ENCODE data around the gene EBLN1. TPM values are rescaled to one million over a fixed set of nuclear protein-coding genes. Genes with fewer than 3 reads are reported as not detected.

Gene EBLN1
- total RNA-seq, 1 donor from 2014 or later: not detected

DNA sequence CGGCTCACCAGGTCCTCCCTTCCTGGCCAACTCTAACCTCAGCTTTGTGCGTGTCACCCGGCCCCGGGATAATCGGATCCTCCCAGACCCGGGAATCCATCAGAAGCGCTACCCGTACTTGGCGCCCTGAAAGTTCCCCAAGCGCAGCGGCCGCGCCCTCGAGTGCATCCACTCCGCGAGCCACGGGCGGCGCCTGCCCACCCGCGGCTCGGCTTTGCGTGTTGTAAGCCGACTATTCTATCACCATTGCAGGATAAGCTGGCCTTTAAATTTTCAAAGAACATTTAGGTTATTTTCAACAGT, 35.7 kb upstream of the EBLN1 start:
- Mint-ChIP-seq H3K36me3 (no peaks in the 10 kb centered on the region), H3K27me3 (peaks cover 77% of the 10 kb centered on the region), H3K9me3 (no peaks in the 10 kb centered on the region), H3K27ac (no peak overlapping the region), H3K4me1 (ENCODE audit: unreplicated experiment) (peaks cover 5% of the 10 kb centered on the region), H3K4me3 (peak overlapping the region; percentile 86)
- TF ChIP-seq, protein P1, sequence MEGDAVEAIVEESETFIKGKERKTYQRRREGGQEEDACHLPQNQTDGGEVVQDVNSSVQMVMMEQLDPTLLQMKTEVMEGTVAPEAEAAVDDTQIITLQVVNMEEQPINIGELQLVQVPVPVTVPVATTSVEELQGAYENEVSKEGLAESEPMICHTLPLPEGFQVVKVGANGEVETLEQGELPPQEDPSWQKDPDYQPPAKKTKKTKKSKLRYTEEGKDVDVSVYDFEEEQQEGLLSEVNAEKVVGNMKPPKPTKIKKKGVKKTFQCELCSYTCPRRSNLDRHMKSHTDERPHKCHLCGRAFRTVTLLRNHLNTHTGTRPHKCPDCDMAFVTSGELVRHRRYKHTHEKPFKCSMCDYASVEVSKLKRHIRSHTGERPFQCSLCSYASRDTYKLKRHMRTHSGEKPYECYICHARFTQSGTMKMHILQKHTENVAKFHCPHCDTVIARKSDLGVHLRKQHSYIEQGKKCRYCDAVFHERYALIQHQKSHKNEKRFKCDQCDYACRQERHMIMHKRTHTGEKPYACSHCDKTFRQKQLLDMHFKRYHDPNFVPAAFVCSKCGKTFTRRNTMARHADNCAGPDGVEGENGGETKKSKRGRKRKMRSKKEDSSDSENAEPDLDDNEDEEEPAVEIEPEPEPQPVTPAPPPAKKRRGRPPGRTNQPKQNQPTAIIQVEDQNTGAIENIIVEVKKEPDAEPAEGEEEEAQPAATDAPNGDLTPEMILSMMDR (conservative IDR thresholded peaks at IDR 0.05): no peak
- DNase-seq (ENCODE audit: extremely low spot score, unreplicated experiment): no peak

DNA sequence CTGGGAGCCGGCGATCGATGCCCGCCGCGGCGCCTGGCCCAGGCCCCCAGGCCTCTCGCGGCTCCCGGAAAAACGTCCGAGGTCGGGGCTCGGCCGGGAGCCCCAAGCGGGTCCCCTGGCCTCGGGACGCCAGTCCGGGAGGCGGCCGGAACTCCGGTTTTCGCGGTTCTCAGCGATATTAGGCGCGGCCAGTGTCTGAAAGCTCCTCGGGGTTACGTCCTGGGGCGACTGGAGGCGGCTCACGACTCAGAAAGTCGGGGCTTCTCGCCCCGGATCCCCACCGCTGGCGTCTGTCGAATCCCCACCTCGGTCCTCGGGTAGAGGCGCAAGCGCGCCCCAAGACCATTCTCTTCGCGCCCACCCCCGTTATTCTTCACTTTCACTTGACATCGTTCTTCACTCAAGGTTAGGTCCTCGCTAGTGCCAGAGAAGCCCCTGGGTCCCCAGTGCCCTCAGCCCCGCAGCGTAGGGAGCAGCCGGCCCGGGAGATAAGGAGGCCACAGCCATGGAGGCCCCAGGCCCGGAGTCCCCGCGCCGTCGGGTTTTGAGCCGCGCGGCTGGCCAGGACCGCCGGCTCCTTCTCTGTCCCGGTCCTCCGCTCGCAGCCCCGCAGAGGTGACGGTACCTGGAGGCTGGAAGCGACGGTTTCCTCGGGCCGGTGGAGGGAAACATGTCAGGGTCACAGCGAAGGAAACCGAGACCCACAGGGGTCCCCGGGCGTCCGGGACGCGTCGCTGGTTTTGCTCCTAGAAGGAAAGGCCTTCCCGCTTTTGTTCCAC, 35.2 kb upstream of the EBLN1 start:
- H3K27me3 Mint-ChIP-seq: peaks cover 73% of the 10 kb centered on the region
- H3K36me3 Mint-ChIP-seq: no peaks in the 10 kb centered on the region

DNA sequence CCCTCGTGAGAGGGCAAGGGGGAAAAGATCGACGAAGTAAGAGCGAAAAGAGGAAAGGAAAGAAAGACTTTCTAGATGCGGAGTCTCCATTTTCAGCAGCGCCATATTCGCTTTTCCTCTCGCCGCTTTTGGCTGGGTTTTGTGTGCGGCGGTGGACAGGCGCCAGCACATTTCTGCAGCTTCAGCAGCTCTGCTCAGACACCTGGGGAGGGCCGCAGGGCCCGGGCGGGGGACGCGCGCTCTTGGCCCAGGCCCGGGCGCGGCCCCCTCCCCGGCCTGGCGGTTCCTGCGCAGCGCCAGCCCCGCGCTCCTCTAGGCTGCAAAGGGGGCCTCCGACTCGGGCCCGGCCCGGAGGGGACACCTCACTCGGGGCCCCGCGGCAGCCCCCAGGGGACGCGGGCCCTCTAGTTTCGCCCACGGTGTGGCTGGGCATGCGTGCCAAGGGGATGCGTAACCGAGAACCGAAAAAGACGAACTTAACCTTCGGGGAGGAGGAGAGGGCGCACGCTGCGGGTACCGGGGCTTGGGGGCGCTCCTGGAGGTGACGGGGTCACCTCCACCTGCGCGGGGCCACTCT, 34.5 kb upstream of the EBLN1 start:
- peak; percentile 70 for DNase-seq (ENCODE audit: extremely low spot score, unreplicated experiment)
- Mint-ChIP-seq H3K36me3 (no peaks in the 10 kb centered on the region), H3K27ac (peak overlapping the region; percentile 88), H3K9me3 (no peaks in the 10 kb centered on the region), H3K4me3 (peak overlapping the region; percentile 95), H3K4me1 (ENCODE audit: unreplicated experiment) (peaks cover 5% of the 10 kb centered on the region), H3K27me3 (peaks cover 70% of the 10 kb centered on the region)
- TF ChIP-seq, protein P1 (conservative IDR thresholded peaks at IDR 0.05): no peak

More for the DNA sequence above, 35.2 kb upstream of the EBLN1 start:
- peak; percentile 69 for DNase-seq (ENCODE audit: extremely low spot score, unreplicated experiment)
- Mint-ChIP-seq H3K9me3 (no peaks in the 10 kb centered on the region), H3K4me3 (peak overlapping the region; percentile 86), H3K27ac (no peak overlapping the region), H3K4me1 (ENCODE audit: unreplicated experiment) (peaks cover 5% of the 10 kb centered on the region)
- TF ChIP-seq, protein P1 (conservative IDR thresholded peaks at IDR 0.05): no peak

DNA sequence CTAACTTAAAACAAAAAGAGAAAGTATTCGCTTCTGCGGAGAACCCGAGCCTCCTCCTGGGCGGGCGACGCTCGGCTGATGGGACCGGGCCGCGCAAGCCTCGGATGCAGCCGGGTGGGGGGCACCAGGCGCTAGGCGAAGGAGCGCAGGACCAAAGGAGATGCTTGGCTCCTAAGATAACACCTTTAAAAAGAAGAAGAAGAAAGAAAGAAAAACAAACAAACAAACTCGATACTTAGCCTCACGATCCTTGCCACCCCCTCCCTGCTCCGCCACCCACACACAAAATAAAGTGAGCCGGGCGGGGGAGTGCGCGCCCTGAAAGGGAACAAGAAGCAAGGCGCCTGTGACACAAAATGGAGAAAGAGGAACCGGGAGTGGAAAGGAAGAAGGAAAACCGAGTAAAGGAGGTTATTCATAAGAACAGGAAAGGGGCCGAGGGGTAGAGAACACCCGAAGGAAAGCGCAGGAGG, 34.0 kb upstream of the EBLN1 start:
- DNase-seq (ENCODE audit: extremely low spot score, unreplicated experiment): no peak
- TF ChIP-seq, protein P1 (conservative IDR thresholded peaks at IDR 0.05): no peak
- Mint-ChIP-seq H3K4me1 (ENCODE audit: unreplicated experiment) (peaks cover 5% of the 10 kb centered on the region), H3K4me3 (peak overlapping the region; percentile 95), H3K27me3 (peaks cover 65% of the 10 kb centered on the region), H3K27ac (peak overlapping the region; percentile 88), H3K36me3 (no peaks in the 10 kb centered on the region), H3K9me3 (no peaks in the 10 kb centered on the region)

DNA sequence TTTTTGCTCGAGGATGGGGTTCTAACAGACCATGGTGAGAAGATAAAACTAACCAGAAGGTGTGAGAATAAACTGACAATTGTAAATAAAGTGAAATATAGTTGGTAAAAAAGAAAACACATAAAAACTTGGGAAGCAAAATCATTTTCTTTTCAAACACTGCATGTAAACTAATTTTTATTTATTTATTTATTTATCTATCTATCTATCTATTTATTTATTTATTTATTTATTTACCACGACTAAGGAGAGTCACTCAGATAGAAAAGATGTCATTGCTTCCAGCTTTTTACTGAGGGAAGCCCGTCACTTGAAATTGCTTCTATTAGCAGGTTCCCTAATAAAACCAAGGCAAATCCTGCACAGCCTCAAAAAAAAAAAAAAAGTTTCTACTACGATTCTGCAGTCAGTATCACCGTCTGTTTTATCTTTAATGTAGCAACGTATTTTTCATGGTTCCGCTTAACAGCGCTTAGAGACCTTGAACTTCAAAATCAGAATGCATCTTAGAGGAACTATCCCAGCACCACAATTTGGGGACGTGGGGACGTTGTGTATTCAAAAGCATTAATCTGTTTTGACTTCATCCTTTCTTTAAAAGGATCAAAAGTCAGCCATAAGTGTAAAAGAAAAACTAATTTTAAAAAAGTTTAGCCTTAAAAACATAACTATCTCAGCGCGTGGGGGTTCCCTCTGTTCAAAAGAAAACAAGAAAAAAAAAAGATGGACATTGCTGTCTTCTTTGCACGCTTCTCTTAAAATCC, 33.3 kb upstream of the EBLN1 start:
- Mint-ChIP-seq H3K36me3 (no peaks in the 10 kb centered on the region), H3K27ac (peak overlapping the region; percentile 88), H3K27me3 (peaks cover 59% of the 10 kb centered on the region), H3K4me1 (ENCODE audit: unreplicated experiment) (peaks cover 5% of the 10 kb centered on the region), H3K4me3 (peak overlapping the region; percentile 95), H3K9me3 (no peaks in the 10 kb centered on the region)
- DNase-seq (ENCODE audit: extremely low spot score, unreplicated experiment): no peak
- TF ChIP-seq, protein P1 (conservative IDR thresholded peaks at IDR 0.05): no peak

Measured in type B pancreatic cell (in vitro differentiated cells).